SK-N-SH (cell line): Measurements from ENCODE around the gene XKR7.

Experiments used
- CHD2 ChIP-seq: fragments of 150-350 bp; IDR thresholded peaks from 2 replicates; pipeline ENCODE4 v1.6.1; 2018; ENCODE audit warnings: low read length; ENCODE audit not compliant: partially characterized antibody
- EZH2phosphoT487 ChIP-seq: fragments of 200-600 bp; sonication (generic); IDR thresholded peaks from 2 replicates; pipeline ENCODE4 v1.6.1; 2017; ENCODE audit warnings: low read depth, mixed run types, mild to moderate bottlenecking, antibody characterized with exemption, moderate library complexity, borderline replicate concordance
- FOXJ3 ChIP-seq: sonication (generic); formaldehyde crosslinking; IDR thresholded peaks from 2 replicates; pipeline ENCODE4 v1.5.1; 2020; ENCODE audit warnings: mild to moderate bottlenecking, missing genetic modification reagents
- GATA2 ChIP-seq: sonication (generic); formaldehyde crosslinking; IDR thresholded peaks from 2 replicates; pipeline ENCODE4 v1.5.0; 2020; ENCODE audit warnings: mild to moderate bottlenecking, missing genetic modification reagents
- JUND ChIP-seq: IDR thresholded peaks from 2 replicates; pipeline ENCODE4 v1.4.0; 2012
- NRF1 ChIP-seq: IDR thresholded peaks from 2 replicates; pipeline ENCODE4 v1.6.1; 2012; ENCODE audit warnings: low read depth, mild to moderate bottlenecking, low read length
- POLR2AphosphoS5 ChIP-seq: IDR thresholded peaks from 2 replicates; pipeline ENCODE4 v1.6.1; 2012; ENCODE audit warnings: low read depth, low read length
- RAD21 ChIP-seq: IDR thresholded peaks from 2 replicates; pipeline ENCODE4 v1.6.1; 2012; ENCODE audit warnings: mild to moderate bottlenecking, low read length
- SIN3A ChIP-seq: IDR thresholded peaks from 2 replicates; pipeline ENCODE4 v1.6.1; 2012; ENCODE audit warnings: low read depth, mild to moderate bottlenecking, low read length, moderate library complexity, borderline replicate concordance
- TCF12 ChIP-seq: IDR thresholded peaks from 2 replicates; pipeline ENCODE4 v1.4.0; 2012
- TF ChIP-seq, protein P1 (sequence below): fragments of 200-600 bp; sonication (generic); IDR thresholded peaks from 2 replicates; pipeline ENCODE4 v1.6.1; 2017; ENCODE audit warnings: antibody characterized with exemption, mild to moderate bottlenecking, moderate library complexity
- TF ChIP-seq, protein P2 (sequence below): IDR thresholded peaks from 2 replicates; pipeline ENCODE4 v1.4.0; 2012; ENCODE audit warnings: low read depth, borderline replicate concordance
- TF ChIP-seq, protein P3 (sequence below): IDR thresholded peaks from 2 replicates; pipeline ENCODE4 v1.4.0; 2012; ENCODE audit warnings: low read depth

DNA sequence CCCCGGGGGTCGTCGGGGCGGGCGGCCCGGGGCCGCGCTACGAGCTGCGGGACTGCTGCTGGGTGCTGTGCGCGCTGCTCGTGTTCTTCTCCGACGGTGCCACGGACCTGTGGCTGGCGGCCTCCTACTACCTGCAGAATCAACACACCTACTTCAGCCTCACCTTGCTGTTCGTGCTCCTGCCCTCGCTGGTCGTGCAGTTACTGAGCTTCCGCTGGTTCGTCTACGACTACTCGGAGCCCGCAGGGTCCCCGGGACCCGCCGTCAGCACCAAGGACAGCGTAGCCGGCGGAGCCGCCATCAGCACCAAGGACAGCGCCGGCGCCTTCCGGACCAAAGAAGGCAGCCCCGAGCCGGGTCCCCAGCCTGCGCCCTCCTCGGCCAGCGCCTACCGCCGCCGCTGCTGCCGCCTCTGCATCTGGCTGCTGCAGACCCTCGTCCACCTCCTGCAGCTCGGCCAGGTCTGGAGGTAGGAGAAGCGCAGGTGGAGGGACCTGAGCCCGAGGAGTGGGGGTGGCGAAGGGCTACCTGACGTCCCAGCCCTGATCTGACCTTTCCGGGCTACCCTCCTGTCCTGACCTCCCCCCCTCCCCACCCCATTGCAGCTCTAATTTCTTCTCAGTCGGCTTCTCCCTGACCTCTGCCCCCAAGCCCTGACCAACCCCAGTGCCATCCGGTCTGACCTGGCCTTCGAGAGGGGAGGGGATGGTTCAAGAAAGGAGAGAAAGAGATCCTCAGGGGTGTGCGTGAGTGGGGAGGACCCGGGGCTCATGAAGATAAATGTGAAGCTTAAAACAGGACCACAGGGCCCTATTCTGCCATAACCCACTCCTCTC, 558 bp downstream of the XKR7 start:
- TF ChIP-seq, protein P1, sequence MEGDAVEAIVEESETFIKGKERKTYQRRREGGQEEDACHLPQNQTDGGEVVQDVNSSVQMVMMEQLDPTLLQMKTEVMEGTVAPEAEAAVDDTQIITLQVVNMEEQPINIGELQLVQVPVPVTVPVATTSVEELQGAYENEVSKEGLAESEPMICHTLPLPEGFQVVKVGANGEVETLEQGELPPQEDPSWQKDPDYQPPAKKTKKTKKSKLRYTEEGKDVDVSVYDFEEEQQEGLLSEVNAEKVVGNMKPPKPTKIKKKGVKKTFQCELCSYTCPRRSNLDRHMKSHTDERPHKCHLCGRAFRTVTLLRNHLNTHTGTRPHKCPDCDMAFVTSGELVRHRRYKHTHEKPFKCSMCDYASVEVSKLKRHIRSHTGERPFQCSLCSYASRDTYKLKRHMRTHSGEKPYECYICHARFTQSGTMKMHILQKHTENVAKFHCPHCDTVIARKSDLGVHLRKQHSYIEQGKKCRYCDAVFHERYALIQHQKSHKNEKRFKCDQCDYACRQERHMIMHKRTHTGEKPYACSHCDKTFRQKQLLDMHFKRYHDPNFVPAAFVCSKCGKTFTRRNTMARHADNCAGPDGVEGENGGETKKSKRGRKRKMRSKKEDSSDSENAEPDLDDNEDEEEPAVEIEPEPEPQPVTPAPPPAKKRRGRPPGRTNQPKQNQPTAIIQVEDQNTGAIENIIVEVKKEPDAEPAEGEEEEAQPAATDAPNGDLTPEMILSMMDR, result no peak
- no peak for TF ChIP-seq TCF12
- no peak for TF ChIP-seq POLR2AphosphoS5
- TF ChIP-seq FOXJ3 (CRISPR knock-in tag), result no peak
- TF ChIP-seq NRF1, result no peak
- TF ChIP-seq GATA2 (CRISPR knock-in tag), result no peak
- peak; percentile 98 for TF ChIP-seq SIN3A
- TF ChIP-seq CHD2, result no peak
- no peak for TF ChIP-seq JUND
- TF ChIP-seq, protein P2, sequence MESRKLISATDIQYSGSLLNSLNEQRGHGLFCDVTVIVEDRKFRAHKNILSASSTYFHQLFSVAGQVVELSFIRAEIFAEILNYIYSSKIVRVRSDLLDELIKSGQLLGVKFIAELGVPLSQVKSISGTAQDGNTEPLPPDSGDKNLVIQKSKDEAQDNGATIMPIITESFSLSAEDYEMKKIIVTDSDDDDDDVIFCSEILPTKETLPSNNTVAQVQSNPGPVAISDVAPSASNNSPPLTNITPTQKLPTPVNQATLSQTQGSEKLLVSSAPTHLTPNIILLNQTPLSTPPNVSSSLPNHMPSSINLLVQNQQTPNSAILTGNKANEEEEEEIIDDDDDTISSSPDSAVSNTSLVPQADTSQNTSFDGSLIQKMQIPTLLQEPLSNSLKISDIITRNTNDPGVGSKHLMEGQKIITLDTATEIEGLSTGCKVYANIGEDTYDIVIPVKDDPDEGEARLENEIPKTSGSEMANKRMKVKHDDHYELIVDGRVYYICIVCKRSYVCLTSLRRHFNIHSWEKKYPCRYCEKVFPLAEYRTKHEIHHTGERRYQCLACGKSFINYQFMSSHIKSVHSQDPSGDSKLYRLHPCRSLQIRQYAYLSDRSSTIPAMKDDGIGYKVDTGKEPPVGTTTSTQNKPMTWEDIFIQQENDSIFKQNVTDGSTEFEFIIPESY, result no peak
- TF ChIP-seq RAD21, result no peak
- TF ChIP-seq, protein P3, sequence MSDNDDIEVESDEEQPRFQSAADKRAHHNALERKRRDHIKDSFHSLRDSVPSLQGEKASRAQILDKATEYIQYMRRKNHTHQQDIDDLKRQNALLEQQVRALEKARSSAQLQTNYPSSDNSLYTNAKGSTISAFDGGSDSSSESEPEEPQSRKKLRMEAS, result 0 out of 2 replicates have a peak, but pooled peaks have one; percentile 27
- TF ChIP-seq EZH2phosphoT487, result no peak
